Esophagus squamous epithelium (tissue), 4 donors: Measurements from ENCODE around the gene ZNF592.

Experiments used
- POLR2A ChIP-seq, 4 donors: fragments of 450-650 bp; IDR thresholded peaks; one replicate each; pipeline ENCODE4 v1.6.1; 2017; ENCODE audit warnings: antibody characterized with exemption in 4 of 4, mild to moderate bottlenecking in 4 of 4, moderate library complexity in 3 of 4
- TF ChIP-seq, protein P1 (sequence below), 6 experiments: fragments of 450-650 bp in 4 of 6; fragments of 200-600 bp in 2 of 6; sonication (generic) in 2 of 6; IDR thresholded peaks; one replicate each; pipeline ENCODE4 v1.5.1; 2016 to 2019; ENCODE audit warnings: antibody characterized with exemption in 6 of 6, mild to moderate bottlenecking in 4 of 6, moderate library complexity in 4 of 6

DNA sequence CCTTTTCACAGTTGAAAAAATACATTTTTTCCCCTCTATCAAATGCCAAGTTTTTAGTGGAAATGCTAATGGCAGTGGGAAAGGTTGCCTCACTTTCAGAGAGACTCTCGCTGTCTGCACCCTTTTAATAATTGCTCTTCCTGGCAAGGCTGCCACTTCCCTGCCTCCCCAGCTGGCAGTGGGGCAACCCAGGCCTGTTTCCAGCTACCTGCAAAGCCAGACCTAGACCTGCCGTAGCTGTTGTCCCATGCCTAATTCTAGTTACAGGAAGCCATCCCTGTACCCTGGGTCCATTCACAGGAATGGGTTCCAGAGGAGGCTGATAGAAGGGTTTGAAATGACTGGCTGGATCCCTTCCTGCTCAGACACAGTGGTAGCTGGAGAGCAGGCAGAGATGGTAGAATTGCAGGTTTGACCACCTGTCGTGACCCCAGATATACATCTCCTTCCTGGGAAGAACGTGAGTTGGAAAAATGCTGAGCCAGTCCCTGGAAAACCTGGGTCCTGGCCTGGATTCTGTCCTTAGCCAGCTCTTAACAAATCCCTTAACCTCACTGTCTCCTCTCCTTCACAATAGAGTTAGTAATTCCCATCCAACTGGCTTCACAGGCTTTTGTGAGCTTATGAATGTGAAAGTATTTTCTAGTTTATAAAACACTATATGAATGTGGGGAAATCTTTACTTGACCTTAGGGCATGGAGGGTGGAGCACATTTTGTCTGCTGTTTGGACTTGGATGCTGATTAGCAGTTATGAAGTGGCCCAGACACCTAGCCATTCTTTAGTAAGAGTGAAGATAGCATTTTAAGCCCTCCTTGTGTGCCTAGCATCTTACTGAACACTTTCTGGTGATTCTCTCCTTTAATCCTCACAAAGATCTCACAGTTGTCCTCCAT, 55.9 kb downstream of the ZNF592 start:
- TF ChIP-seq, protein P1, sequence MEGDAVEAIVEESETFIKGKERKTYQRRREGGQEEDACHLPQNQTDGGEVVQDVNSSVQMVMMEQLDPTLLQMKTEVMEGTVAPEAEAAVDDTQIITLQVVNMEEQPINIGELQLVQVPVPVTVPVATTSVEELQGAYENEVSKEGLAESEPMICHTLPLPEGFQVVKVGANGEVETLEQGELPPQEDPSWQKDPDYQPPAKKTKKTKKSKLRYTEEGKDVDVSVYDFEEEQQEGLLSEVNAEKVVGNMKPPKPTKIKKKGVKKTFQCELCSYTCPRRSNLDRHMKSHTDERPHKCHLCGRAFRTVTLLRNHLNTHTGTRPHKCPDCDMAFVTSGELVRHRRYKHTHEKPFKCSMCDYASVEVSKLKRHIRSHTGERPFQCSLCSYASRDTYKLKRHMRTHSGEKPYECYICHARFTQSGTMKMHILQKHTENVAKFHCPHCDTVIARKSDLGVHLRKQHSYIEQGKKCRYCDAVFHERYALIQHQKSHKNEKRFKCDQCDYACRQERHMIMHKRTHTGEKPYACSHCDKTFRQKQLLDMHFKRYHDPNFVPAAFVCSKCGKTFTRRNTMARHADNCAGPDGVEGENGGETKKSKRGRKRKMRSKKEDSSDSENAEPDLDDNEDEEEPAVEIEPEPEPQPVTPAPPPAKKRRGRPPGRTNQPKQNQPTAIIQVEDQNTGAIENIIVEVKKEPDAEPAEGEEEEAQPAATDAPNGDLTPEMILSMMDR (IDR thresholded peaks at IDR 0.05), result no peak
- no peak for TF ChIP-seq POLR2A (IDR thresholded peaks at IDR 0.05)
